GM18861 (cell line): ENCODE measurements around the gene SPTBN1.
A peak's percentile ranks its signal among the peaks of the same experiment; 100 is the strongest.
"Not testable (repeated sequence)": the region's sequence is repeated elsewhere in the genome, so short reads cannot be mapped to it uniquely, and the experiment has no call there.

Experiments used
- ATAC-seq: cut with Tn5 transposase; IDR thresholded peaks from one replicate; pipeline ENCODE4 v1.9.1; 2021; ENCODE audit not compliant: unreplicated experiment

Gene SPTBN1

DNA sequence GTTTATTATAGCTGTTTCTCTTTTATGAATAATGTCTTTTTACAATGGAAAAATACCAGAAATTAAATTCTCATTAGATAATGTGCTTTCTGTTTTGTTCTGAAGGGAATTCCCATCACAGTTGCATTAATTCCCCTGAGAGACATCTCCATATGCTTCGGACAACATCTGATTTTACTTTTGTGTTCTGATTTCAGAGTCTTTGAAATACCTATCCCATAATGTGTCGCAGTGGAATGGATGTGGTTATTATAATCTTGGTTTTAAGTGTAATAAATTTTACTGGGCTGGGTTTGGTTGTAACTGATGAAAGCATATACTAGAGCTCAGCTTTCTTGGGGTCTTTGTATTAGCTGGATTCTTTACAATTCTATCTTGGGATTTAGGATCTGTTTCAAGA is 12.5 kb downstream of the SPTBN1 start:
- no peak for ATAC-seq

DNA sequence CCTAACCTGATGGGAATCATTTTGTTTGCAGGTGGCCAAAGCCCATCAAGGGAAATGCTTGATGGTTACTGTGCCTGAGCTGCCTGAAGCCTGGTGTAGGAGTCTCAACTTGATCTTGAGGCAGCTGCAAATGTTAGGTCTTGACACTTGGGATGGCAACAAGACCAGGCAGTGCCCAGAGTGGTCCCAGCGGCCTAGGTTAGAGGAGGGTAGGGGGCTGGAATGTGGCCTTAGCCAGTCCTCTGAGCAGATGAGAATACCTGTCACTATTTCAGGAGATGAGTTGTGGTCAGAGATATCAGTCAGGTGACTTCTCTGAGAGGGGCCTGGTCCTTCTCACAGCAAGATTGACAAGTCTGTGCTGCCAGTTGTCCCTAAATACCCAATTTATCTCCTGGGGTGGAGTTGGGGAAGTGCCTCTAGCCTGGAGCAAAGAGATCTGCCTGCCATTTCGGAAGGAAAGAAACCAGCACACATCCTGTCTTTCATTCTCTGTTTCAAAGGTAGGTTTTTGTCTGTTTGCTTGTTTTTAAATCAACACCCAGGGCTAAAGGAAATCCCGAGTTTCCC is 13.4 kb downstream of the SPTBN1 start:
- no peak for ATAC-seq

DNA sequence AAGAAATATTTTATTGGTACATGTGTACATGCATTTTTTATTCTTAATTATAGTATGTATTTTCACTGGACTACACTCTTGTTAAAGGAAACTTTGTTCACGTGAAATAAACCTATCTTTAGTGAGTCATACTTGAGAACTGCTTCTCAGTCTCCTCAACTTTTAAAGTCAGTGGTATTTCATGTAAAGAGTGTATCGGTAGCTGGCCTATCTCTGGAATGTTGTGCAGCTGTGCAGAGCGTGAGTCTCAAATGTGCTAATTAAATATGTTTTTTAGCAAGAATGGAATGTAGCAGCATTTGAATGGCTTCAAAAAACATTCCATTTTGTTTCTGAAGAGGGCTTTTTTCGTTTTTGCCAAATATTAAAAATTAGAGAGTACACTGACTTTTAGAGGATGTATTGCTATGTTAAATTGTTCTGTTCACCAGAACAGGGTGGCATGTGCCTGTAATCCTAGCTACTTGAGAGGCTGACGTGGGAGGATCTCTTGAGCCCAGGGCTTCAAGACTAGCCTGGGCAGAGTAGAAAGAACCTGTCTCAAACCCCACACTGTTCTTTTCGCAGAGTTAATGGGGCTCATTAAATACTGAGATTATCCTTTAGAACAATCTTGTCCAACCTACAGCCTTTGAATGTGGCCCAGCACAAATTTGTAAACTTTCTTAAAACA is 14.3 kb downstream of the SPTBN1 start:
- ATAC-seq = no peak

DNA sequence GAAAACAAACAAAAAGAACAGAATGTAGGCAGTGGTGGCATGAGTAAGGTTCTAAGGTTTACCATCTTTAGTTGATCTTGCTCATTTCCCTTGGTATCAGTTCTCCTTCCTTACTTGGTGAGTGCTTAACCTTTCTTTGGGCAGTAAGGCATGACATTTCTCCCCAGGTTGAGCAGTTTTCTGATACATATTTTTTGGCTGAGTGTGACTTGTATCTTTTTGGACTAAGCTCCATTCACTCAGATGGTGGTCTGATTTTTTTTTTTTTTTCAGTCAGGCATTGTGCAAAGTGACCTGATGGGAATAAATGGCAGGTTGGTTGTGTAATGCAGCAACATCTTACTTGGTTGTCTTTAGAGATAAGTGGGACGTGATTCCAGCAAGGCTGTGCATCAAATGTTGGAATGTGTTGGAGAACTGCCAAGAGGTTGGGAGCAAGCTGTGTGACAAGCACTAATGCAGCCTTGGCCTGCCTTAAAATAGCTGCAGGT is 15.1 kb downstream of the SPTBN1 start:
- peak; percentile 82 for ATAC-seq

DNA sequence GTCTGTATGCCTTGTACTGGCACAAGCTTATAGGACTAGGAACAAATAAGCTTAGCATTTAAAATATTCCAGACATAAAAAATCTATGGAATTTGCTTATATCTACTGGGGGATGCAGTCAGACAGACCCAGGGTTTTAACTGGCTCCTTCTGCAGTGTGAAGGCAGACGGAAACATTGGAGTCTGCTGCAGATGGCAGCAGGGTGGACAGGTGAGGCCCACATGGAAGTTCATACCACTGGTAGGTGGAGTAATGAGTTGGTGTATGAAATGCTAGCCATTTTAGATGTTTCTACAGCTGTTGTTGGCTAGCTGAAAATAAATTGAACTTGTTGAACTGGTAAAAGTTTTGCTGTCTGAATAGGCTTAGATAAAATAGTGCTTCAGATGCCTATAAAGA is 17.7 kb downstream of the SPTBN1 start:
- ATAC-seq = no peak

DNA sequence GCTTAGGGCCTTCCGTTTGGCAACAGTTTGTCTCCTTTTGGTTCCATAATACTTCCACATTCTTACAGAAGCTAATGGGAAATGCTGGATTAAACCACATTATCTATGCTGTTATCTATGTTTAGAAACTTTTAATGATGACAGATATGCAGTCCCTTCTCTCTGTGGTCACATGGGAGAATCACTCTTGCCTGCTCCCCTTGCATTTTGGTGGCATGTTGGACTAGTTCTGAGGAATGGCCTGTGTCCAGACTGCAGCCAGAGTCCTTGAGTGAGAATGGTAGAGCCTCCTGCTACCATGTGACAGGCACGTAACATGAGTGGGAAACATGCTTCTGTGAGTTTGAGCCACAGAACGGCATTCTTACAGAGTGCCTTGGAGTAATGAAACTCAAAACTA is 19.2 kb downstream of the SPTBN1 start:
- ATAC-seq = no peak

DNA sequence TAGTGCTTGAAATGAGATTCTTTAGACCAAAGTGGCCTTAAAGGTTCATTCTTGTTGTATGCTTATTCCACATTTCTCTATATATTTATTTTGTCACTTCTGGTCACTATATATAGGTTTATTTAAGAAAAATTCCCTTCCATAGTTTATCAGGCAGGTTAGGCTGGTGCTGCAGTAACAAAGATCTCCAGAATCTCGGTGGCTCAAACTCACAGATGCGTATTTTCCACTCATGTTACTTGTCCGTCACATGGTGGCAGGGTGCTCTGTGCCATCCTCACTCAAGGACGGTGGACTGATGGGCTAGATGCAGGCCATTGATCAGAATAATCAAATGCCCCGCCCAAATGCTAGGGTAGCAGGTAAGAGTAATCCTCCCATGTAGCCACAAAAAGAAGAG is 19.8 kb downstream of the SPTBN1 start:
- ATAC-seq = no peak

DNA sequence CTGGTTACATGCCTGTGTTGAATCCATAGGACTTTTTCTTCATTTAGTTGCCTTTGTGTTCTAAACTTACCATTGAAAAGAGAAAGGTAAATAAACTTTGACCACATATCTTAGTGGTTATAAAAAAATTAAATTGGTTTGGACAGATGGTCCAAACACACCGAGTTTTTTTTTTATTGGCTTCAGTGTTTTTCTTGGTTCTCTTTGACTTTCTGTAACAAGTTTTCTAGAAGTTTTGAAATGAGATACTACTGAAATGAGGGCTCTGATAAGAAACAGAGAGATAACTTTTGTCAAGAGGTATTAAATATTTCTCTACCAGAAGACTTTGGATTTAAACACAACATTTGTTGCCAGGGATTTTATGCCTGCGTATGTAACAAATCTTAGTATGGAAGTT is 20.7 kb downstream of the SPTBN1 start:
- ATAC-seq = no peak

DNA sequence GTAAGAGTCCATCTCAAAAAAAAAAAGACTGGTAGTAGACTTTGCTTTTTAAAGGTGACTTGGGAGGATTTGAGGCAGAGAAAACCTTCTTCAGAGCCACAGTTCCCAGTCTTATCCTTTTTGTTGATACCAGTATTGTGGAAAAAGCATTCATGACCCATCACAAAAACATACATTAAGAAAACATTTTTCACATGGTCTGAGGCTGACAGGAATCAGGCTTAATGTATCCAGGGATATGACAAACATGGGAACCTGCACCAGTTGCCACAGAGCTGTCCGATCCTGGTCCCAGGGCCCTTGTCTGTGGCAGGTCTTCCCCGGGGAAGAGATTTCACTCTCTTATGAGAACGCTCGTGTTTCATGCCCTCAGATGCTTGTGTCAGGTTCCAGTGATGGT is 21.8 kb downstream of the SPTBN1 start:
- ATAC-seq = no peak

DNA sequence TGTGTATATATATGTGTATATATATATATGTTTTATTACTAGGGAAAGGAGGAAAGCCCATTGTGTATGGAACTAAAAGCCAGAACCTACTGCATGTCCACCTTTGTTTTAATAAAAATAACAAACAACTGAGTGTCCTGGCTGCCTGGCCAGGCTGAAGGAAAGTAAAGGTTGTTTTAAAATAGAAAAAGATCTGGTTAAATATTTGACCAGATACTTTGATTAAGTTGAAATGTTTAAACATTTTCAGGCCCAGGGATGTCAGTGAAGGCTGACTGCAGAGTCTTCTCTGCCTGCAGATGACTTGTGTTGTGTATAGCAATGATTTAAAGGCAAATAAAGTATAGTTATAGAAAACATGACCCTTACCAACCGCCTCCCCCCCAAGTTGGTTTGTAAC is 22.8 kb downstream of the SPTBN1 start:
- ATAC-seq = no peak

DNA sequence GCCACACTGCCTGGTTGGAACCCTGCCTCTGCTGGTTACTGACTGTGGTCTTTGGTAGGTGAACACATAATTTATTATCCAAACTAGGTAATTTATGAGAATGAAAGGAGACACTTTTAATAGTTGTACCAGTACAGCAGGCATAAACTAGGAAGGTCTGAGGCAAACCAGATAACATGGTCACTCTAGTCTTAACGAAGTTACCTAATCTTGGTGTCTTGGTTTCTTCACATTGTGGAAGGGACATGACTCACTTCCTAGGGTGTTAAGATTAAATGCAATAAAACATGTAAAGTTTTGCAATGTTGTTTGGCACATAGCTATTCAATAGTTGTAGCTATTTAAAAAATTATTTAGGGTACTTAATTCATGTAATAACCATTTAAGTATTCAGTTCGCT is 23.3 kb downstream of the SPTBN1 start:
- ATAC-seq = no peak

DNA sequence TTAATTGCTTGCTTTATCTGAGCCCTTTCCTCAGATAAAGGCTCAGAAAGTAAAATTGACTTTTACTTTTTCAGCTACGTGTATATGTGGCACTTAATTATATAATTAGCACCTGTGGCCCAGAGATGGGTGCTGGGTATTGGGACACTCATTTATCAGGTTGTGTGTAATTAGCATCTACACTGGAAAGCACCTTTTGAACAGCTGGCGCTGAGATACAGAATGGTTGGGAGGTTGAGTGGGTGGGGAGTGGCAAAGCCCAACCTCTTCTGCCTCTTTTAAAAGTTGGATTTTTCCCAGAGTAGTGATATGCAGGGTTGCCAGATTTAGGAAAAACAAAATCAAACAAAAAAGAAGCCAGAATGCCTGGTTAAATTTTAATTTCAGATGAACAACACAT is 23.9 kb downstream of the SPTBN1 start:
- ATAC-seq = no peak

DNA sequence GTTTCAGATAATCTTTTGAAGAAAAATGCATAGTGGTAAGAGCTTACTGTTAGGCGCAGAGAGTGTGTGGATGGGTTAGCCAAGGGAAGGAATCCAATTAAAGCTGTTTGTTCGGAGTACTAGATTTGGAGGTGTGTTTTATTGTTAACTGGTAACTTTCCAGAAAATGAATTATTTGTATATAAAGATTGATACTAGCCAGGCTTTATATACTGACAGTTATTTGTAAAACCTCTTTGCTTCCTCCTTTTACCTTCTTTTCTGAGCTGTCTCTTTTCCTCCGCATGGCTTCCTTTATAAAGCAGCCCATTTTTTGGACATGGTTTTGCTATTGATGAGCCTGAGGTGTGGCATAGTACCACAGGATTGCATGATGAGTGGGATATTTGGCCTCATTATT is 25.6 kb downstream of the SPTBN1 start:
- ATAC-seq = no peak

DNA sequence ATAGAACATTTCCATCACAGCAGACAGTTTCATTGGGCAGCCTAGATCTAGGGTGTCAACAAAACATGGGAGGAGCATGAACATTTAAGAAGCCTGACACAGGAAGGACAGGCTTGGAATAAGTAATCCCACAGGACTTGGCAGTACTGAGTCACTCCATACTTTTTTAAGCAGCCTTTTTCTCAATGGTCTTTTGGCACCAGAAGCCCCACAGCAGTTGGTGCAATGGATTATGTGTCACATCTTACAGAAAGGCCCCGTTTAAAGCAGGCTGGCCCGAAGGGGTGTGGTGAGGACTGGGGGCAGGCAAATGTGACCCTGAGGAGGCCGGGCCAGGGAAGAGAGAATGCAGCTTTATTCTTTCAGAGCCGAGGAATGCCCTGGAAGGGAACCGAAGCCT is 26.6 kb downstream of the SPTBN1 start:
- ATAC-seq = no peak

DNA sequence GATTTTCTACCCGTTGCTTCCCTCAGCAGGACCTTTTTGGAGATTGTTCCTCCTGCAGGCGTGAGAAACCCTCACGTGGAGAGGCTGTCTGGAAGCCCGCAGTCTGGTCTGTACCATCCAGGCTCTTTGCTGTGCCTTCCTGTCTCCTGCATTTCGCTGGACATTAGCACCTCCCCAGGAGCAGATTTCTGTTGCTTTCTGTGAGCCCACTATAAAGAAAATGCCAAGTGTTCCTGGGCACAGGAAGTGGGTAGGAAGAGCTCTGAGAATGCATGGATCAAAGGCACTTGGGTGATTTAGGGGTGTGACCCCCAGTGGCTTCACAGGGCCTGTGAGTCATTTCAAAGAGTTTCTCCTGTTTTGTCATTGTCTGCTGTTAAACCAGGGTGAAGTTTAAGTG is 27.3 kb downstream of the SPTBN1 start:
- ATAC-seq = no peak

DNA sequence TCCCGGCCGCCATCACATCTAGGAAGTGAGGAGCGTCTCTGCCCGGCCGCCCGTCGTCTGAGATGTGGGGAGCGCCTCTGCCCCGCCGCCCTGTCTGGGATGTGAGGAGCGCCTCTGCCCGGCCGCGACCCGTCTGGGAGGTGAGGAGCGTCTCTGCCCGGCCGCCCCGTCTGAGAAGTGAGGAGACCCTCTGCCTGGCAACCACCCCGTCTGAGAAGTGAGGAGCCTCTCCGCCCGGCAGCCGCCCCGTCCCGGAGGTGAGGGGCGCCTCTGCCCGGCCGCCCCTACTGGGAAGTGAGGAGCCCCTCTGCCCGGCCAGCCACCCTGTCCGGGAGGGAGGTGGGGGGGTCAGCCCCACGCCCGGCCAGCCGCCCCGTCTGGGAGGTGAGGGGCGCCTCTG is 29.6 kb downstream of the SPTBN1 start:
- ATAC-seq = not testable (repeated sequence)

DNA sequence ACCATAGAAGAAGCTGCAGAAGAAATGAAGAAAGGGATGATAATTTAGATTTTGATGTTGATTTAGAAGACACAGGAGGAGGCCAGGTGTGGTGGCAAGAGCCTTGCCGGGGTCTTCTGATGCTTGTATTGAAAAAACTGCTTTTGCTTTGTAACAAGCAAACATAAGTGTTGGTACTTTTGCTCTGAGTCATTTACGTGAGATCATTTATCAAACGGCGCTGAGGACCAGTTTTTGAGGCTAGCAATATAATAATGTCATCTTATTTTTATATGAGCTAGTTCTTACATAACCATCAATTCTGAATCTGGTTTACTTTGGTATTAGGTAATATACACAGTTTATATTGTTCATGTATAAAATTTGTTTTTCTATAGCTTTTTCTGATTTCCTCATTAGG is 30.6 kb downstream of the SPTBN1 start:
- no peak for ATAC-seq

DNA sequence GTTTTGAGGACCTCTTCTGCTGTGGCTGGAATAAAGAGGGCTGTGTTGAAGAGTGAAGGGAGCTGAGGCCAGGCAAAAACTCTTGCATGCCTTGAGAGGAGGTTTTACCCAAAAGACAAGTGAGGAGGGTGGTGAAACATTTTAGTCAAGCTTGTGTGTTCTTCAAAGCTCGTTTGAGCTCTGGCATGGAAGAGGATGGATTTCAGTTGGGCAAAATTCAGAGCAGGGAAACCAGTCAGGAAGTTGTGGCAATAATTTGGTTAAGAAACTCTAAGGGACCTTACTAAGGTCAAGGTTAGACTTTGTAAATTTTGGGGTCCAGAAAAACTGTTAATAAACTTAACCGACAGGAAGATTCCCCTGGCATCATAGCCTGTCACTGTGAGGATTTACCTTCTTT is 34.7 kb downstream of the SPTBN1 start:
- ATAC-seq = no peak

DNA sequence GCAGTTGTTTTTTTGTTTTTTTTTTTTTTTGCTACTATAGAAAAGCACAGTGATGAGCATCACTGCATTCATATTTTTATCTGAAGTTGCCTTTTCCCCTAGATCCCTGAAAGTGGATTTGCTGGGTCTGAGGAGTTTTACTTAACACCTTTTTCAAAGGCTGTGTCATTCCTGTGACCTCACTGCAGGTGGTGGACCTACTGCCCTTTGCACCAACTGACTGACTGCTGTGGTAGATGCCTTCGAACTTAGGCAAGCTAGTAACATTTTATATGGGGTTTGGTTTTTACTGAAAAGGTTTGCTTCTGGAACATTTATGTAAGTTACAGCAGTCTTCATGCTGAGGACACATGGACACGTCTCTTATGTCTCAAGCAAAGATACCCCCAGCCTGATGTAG is 36.2 kb downstream of the SPTBN1 start:
- no peak for ATAC-seq

DNA sequence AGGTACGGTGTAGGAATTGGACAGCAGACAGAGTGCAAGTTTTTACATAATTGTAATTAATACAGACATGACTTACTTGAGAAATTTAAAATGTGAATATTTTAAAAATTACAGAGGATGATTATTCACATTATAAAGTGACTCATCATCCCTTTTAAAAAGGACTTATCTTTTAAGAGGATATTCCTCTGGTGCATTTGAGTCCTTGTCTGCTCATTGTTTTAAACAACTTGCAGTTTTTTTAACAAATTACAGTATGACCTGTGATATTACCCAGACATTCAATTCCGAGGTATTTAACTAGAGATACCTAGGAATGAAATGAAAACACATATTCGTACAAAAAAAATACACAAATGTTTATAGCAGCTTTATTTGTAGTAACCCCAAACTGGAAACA is 38.0 kb downstream of the SPTBN1 start:
- ATAC-seq = no peak

DNA sequence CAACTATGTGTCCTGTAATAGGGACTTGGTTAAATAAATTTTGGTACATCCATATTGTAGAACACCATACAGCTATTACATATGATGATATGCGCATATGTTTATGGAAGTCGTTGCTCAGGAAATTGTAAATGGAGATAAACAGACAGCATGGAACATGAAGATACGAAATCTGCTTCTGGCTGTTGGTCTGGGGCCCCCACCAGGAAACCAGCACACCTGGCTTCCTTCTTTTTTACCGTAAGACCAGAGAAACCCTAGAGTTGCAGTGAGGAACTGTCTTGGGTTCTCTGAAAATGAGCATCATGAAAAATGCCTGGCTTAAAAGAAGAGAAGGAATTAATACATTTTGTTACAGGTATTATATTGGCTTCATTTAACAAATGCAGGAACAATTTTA is 40.8 kb downstream of the SPTBN1 start:
- ATAC-seq = no peak

DNA sequence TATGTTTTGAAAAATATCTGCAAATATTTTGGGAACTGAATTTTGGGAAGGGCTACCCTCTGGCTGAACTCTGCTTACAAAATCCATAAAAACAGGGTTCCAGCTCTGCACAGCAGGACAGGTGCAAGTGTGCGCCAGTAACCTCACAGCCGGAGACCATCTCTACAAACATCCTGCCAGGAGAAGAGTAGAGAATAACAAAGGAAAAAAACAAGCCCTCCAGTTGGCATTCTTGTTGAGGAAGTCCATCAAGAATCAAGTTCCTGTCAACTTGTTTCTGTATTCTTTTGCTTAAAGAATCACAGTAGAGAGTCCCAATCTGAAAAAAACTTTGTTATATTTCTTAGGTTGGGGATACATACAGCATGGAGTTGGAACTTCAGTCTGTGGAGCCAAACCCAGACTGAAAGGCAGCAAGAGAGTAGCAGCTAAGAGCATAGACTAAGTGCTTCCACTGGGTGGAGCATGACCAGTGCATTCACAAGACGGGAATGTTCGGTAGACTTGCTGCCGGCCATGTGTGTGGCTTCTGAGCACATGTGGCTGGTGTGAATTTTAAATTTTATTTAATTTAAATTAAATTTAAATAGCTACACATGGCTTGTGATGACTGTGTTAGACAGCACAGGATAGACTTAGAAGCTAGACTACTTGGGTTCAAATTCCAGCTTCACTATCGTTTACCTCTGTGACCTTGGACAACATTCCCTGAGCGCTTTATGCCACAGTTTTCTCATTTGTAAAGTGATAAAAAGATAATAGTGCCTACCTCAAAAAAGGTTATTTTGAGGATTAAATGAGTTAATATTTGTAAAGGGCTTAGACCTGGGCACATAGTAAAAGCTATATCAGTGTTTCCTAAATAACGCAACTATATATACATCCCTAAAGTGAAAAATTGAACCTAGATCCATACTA is 41.9 kb downstream of the SPTBN1 start:
- ATAC-seq = no peak
